ENCODE results near the gene MYBBP1A.

The MYBBP1A gene

GRCh38 chr17:4500191-4500571 lies 55.0 kb downstream of the MYBBP1A start:
- no peak for TF ChIP-seq OSR1 (CRISPR knock-in tag; IDR thresholded peaks at IDR 0.05)
- no peak for TF ChIP-seq ZFP3 (CRISPR knock-in tag; IDR thresholded peaks at IDR 0.05)
- no peak for TF ChIP-seq CSDC2 (CRISPR knock-in tag; IDR thresholded peaks at IDR 0.05)
- no peak for TF ChIP-seq ZFP30 (CRISPR knock-in tag; IDR thresholded peaks at IDR 0.05)
- no peak for ATAC-seq

GRCh38 chr17:4499431-4500190 lies 55.6 kb downstream of the MYBBP1A start:
- ATAC-seq: no peak
- no peak for TF ChIP-seq CREB5 (CRISPR knock-in tag; IDR thresholded peaks at IDR 0.05; ENCODE audit: low read depth)
- no peak for TF ChIP-seq ESRRG (CRISPR knock-in tag; IDR thresholded peaks at IDR 0.05)
- TF ChIP-seq CSDC2 (CRISPR knock-in tag; IDR thresholded peaks at IDR 0.05): no peak
- TF ChIP-seq ZFP30 (CRISPR knock-in tag; IDR thresholded peaks at IDR 0.05): no peak
- no peak for TF ChIP-seq CSRNP3 (CRISPR knock-in tag; IDR thresholded peaks at IDR 0.05)
- no peak for TF ChIP-seq ZNF70 (CRISPR knock-in tag; IDR thresholded peaks at IDR 0.05)
- no peak for TF ChIP-seq TOX (CRISPR knock-in tag; IDR thresholded peaks at IDR 0.05; ENCODE audit: borderline replicate concordance)
- no peak for TF ChIP-seq ZNF565 (CRISPR knock-in tag; conservative IDR thresholded peaks at IDR 0.05; ENCODE audit: low read depth)
- TF ChIP-seq BACH2 (CRISPR knock-in tag; IDR thresholded peaks at IDR 0.05; ENCODE audit: borderline replicate concordance): no peak
- TF ChIP-seq OSR1 (CRISPR knock-in tag; IDR thresholded peaks at IDR 0.05): no peak
- no peak for TF ChIP-seq PPARA (CRISPR knock-in tag; IDR thresholded peaks at IDR 0.05; ENCODE audit: borderline replicate concordance)
- no peak for TF ChIP-seq POU6F1 (CRISPR knock-in tag; IDR thresholded peaks at IDR 0.05; ENCODE audit: borderline replicate concordance, low read depth)
- no peak for TF ChIP-seq ZFP3 (CRISPR knock-in tag; IDR thresholded peaks at IDR 0.05)
- TF ChIP-seq ISL1 (CRISPR knock-in tag; IDR thresholded peaks at IDR 0.05): no peak
- TF ChIP-seq ZNF8 (CRISPR knock-in tag; IDR thresholded peaks at IDR 0.05): no peak

- peak; percentile 85 for ATAC-seq
- TF ChIP-seq PPARA (CRISPR knock-in tag; IDR thresholded peaks at IDR 0.05; ENCODE audit: borderline replicate concordance): no peak
- no peak for TF ChIP-seq ISL1 (CRISPR knock-in tag; IDR thresholded peaks at IDR 0.05)
- TF ChIP-seq ZFP3 (CRISPR knock-in tag; IDR thresholded peaks at IDR 0.05): no peak
- TF ChIP-seq TSHZ2 (CRISPR knock-in tag; IDR thresholded peaks at IDR 0.05): no peak
- no peak for TF ChIP-seq PATZ1 (CRISPR knock-in tag; IDR thresholded peaks at IDR 0.05; ENCODE audit: borderline replicate concordance)
- no peak for TF ChIP-seq ZNF70 (CRISPR knock-in tag; IDR thresholded peaks at IDR 0.05)
- no peak for TF ChIP-seq POU6F1 (CRISPR knock-in tag; IDR thresholded peaks at IDR 0.05; ENCODE audit: borderline replicate concordance, low read depth)
- TF ChIP-seq CSDC2 (CRISPR knock-in tag; IDR thresholded peaks at IDR 0.05): no peak
- no peak for TF ChIP-seq CREB5 (CRISPR knock-in tag; IDR thresholded peaks at IDR 0.05; ENCODE audit: low read depth)
- no peak for TF ChIP-seq GLIS3 (CRISPR knock-in tag; IDR thresholded peaks at IDR 0.05)
- TF ChIP-seq SNAI2 (CRISPR knock-in tag; IDR thresholded peaks at IDR 0.05): no peak
- no peak for TF ChIP-seq ARNTL (CRISPR knock-in tag; IDR thresholded peaks at IDR 0.05; ENCODE audit: borderline replicate concordance, low read depth)
- TF ChIP-seq BACH2 (CRISPR knock-in tag; IDR thresholded peaks at IDR 0.05; ENCODE audit: borderline replicate concordance): no peak
- no peak for TF ChIP-seq RARB (CRISPR knock-in tag; IDR thresholded peaks at IDR 0.05)
These were observed 56.5 kb downstream of the MYBBP1A start, which contains the start of gene SPNS2 for GRCh38 chr17:4498461-4499397. TSS of gene SPNS2 (plus strand) at chr17:4498881. CDS start at chr17:4499048, 167 bp downstream.
